Loucy (cell line): Measurements from ENCODE around the gene PSMB2.

Experiments
- CTCF ChIP-seq: fragments of 200-600 bp; sonication (generic); conservative IDR thresholded peaks from 2 replicates; pipeline ENCODE4 v1.5.1; 2014; ENCODE audit warnings: mild to moderate bottlenecking, antibody characterized with exemption, low read length
- EZH2phosphoT487 ChIP-seq: fragments of 200-600 bp; IDR thresholded peaks from 2 replicates; pipeline ENCODE4 v1.6.1; 2018; ENCODE audit warnings: antibody characterized with exemption, mild to moderate bottlenecking, moderate library complexity, borderline replicate concordance

- TF ChIP-seq CTCF, result no peak
- no peak for TF ChIP-seq EZH2phosphoT487
These were observed 17.5 kb downstream of the PSMB2 start for GRCh38 chr1:35623832-35624231.
